ENCODE data around the gene TSPAN18.
A peak's percentile ranks its signal among the peaks of the same experiment; 100 is the strongest.

TSPAN18 gene

DNA sequence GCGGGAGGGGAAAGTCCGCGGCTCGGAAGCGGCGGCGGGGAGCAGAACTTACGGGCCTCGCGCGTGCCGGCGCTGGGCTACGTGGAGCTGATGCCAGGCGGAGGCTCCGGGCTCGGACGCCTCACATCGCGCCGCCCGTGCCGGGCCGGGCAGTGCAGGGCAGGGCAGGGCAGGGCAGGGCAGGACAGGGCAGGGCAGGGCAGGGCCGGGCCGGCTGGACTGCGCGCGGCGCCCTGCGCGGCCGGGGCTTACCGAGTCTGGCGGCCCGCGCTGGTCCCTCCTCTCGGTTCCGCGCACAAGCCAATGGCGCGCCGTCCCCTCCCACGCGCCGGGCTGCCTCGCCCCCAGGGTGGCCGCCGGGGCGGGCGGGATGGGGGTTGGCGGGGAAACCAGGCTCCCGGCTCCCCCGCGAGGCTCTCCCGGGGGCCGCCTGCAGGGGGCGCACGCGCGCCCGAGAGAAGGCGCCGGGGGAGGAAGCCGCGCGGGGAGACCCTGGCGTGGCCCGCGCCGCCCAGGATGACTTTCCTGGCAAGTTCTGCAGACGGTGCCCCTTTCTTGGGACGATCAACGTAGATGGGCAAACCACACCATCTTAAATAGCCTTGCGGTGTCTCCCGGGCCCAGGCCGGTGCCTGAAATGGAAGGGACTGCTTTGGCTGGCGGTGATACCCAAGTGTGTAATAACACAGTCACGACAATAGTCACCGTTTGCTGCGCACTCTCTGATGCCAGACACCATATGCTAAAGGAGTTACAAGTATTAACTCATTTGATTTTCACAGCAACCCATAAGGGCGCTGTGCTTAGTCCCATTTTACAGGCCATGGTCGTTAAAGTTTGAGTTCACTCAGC, 224.1 kb downstream of the TSPAN18 start, which contains the start of gene TP53I11:
TP53I11 (minus strand) TSS at position 259 of the 852 bp plus-strand sequence. CDS start 12,548 bp downstream, outside the sequence.
- POLR2A ChIA-PET, result interaction anchor here (0.6 to 0.7 kb wide), 2 partner anchors 25 to 26 kb away, joined by 3 to 4 read pairs; no protein-coding TSS in a partner anchor
- peak within 1 kb of the TSS; percentile 60; the same call in 1 of the 2 replicates for H3K27ac ChIP-seq (ENCODE audit: extremely low read depth, low read depth, low read length)
- no peaks in the 10 kb centered on the region for H3K9me3 ChIP-seq (ENCODE audit: control insufficient read depth, insufficient read depth, low read depth, low read length)
- peak within 1 kb of the TSS; percentile 71 for H3K4me3 ChIP-seq (ENCODE audit: low read depth, low read length)
- TF ChIP-seq ZBTB8A (tag by site-specific recombination; IDR thresholded peaks at IDR 0.05), result peak; percentile 48
- TF ChIP-seq ZBTB26 (tag by site-specific recombination; optimal IDR thresholded peaks at IDR 0.05), result peak; percentile 21
- peak; percentile 15; the same call in 1 of the 2 replicates for TF ChIP-seq SP2 (tag by site-specific recombination; IDR thresholded peaks at IDR 0.05)
- peak; percentile 18; the same call in 1 of the 2 replicates for TF ChIP-seq GLIS1 (tag by site-specific recombination; IDR thresholded peaks at IDR 0.05)
- TF ChIP-seq, protein P1, sequence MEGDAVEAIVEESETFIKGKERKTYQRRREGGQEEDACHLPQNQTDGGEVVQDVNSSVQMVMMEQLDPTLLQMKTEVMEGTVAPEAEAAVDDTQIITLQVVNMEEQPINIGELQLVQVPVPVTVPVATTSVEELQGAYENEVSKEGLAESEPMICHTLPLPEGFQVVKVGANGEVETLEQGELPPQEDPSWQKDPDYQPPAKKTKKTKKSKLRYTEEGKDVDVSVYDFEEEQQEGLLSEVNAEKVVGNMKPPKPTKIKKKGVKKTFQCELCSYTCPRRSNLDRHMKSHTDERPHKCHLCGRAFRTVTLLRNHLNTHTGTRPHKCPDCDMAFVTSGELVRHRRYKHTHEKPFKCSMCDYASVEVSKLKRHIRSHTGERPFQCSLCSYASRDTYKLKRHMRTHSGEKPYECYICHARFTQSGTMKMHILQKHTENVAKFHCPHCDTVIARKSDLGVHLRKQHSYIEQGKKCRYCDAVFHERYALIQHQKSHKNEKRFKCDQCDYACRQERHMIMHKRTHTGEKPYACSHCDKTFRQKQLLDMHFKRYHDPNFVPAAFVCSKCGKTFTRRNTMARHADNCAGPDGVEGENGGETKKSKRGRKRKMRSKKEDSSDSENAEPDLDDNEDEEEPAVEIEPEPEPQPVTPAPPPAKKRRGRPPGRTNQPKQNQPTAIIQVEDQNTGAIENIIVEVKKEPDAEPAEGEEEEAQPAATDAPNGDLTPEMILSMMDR (tag by site-specific recombination; IDR thresholded peaks at IDR 0.05), result 0 out of 2 replicates have a peak, but pooled peaks have one; percentile 19
- TF ChIP-seq, protein P2, sequence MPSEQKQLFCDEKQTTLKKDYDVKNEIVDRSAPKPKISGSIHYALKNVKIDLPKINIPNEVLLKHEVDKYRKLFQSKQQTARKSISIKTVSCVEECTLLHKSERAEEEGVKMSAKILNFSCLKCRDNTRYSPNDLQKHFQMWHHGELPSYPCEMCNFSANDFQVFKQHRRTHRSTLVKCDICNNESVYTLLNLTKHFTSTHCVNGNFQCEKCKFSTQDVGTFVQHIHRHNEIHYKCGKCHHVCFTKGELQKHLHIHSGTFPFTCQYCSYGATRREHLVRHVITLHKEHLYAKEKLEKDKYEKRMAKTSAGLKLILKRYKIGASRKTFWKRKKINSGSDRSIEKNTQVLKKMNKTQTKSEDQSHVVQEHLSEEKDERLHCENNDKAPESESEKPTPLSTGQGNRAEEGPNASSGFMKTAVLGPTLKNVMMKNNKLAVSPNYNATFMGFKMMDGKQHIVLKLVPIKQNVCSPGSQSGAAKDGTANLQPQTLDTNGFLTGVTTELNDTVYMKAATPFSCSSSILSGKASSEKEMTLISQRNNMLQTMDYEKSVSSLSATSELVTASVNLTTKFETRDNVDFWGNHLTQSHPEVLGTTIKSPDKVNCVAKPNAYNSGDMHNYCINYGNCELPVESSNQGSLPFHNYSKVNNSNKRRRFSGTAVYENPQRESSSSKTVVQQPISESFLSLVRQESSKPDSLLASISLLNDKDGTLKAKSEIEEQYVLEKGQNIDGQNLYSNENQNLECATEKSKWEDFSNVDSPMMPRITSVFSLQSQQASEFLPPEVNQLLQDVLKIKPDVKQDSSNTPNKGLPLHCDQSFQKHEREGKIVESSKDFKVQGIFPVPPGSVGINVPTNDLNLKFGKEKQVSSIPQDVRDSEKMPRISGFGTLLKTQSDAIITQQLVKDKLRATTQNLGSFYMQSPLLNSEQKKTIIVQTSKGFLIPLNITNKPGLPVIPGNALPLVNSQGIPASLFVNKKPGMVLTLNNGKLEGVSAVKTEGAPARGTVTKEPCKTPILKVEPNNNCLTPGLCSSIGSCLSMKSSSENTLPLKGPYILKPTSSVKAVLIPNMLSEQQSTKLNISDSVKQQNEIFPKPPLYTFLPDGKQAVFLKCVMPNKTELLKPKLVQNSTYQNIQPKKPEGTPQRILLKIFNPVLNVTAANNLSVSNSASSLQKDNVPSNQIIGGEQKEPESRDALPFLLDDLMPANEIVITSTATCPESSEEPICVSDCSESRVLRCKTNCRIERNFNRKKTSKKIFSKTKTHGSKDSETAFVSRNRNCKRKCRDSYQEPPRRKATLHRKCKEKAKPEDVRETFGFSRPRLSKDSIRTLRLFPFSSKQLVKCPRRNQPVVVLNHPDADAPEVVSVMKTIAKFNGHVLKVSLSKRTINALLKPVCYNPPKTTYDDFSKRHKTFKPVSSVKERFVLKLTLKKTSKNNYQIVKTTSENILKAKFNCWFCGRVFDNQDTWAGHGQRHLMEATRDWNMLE (tag by site-specific recombination; conservative IDR thresholded peaks at IDR 0.05; ENCODE audit: low read depth), result no peak
- TF ChIP-seq KLF16 (tag by site-specific recombination; IDR thresholded peaks at IDR 0.05), result no peak
- peak; percentile 98 for TF ChIP-seq ZNF37A (tag by site-specific recombination; IDR thresholded peaks at IDR 0.05)
- TF ChIP-seq ZFHX2 (tag by site-specific recombination; conservative IDR thresholded peaks at IDR 0.05), result peak; percentile 22; the same call in 1 of the 2 replicates
- H3K4me1 ChIP-seq (ENCODE audit: control insufficient read depth, insufficient read depth, low read length), result no peaks in the 10 kb centered on the region
- peaks cover 0 to 8% of the 10 kb centered on the region in 2 experiments; a peak in 1 of 3 replicates for H3K36me3 ChIP-seq (ENCODE audit: control insufficient read depth in 2 of 2, insufficient read depth in 1 of 2, low read length in 2 of 2)
- CTCF ChIA-PET, result interaction anchor here (0.6 to 1.4 kb wide), 9 partner anchors 8 to 420 kb away, joined by 3 to 7 read pairs (median 4); no protein-coding TSS in a partner anchor

GRCh38 chr11:44952082-44952481, 225.3 kb downstream of the TSPAN18 start:
- no peak overlapping the region for H3K4me3 ChIP-seq (ENCODE audit: low read depth, low read length)
- ChIA-PET POLR2A (no interaction called here), CTCF (interaction anchor here (0.5 to 1.3 kb wide), 5 partner anchors 10 to 1400 kb away, joined by 3 to 7 read pairs (median 4); no protein-coding TSS in a partner anchor)
- H3K4me1 ChIP-seq (ENCODE audit: control insufficient read depth, insufficient read depth, low read length), result no peaks in the 10 kb centered on the region
- H3K9me3 ChIP-seq (ENCODE audit: control insufficient read depth, insufficient read depth, low read depth, low read length), result no peaks in the 10 kb centered on the region
- no peaks in the 10 kb centered on the region for H3K36me3 ChIP-seq (ENCODE audit: control insufficient read depth in 2 of 2, insufficient read depth in 1 of 2, low read length in 2 of 2)
- H3K27ac ChIP-seq (ENCODE audit: extremely low read depth, low read depth, low read length), result no peak overlapping the region
- TF ChIP-seq TCF7L2 (IDR thresholded peaks at IDR 0.05; ENCODE audit: borderline replicate concordance, low read depth, low read length) (no peak), ZNF664 (tag by site-specific recombination; IDR thresholded peaks at IDR 0.05) (no peak), ZNF837 (tag by site-specific recombination; IDR thresholded peaks at IDR 0.05) (no peak), ZFHX2 (tag by site-specific recombination; conservative IDR thresholded peaks at IDR 0.05) (no peak), ZNF248 (tag by site-specific recombination; IDR thresholded peaks at IDR 0.05) (no peak), HOXA7 (CRISPR knock-in tag; IDR thresholded peaks at IDR 0.05; ENCODE audit: borderline replicate concordance) (no peak), ZNF169 (tag by site-specific recombination; IDR thresholded peaks at IDR 0.05) (no peak), ZNF48 (tag by site-specific recombination; IDR thresholded peaks at IDR 0.05) (no peak), SP3 (tag by site-specific recombination; IDR thresholded peaks at IDR 0.05) (no peak), KLF16 (tag by site-specific recombination; IDR thresholded peaks at IDR 0.05) (no peak), ZNF596 (tag by site-specific recombination; IDR thresholded peaks at IDR 0.05) (no peak), ZBTB17 (tag by site-specific recombination; IDR thresholded peaks at IDR 0.05) (no peak), KLF8 (tag by site-specific recombination; IDR thresholded peaks at IDR 0.05) (no peak), ZNF175 (tag by site-specific recombination; IDR thresholded peaks at IDR 0.05) (no peak), ZNF16 (tag by site-specific recombination; IDR thresholded peaks at IDR 0.05; ENCODE audit: low read depth) (no peak), ZNF350 (tag by site-specific recombination; IDR thresholded peaks at IDR 0.05) (no peak)
